HL-60 (cell line): ENCODE measurements around the gene MCF2L2.

ENCODE experiments used
- POLR2AphosphoS5 ChIP-seq: IDR thresholded peaks from 2 replicates; pipeline ENCODE4 v1.6.1; 2012; ENCODE audit warnings: low read depth
- REST ChIP-seq: IDR thresholded peaks from 2 replicates; pipeline ENCODE4 v1.6.1; 2012; ENCODE audit warnings: low read depth; ENCODE audit not compliant: insufficient replicate concordance
- TF ChIP-seq, protein P1 (sequence below): IDR thresholded peaks from one replicate; pipeline ENCODE4 v1.5.1; 2011; ENCODE audit warnings: low read length, control low read depth, inconsistent platforms; ENCODE audit not compliant: insufficient read depth

DNA sequence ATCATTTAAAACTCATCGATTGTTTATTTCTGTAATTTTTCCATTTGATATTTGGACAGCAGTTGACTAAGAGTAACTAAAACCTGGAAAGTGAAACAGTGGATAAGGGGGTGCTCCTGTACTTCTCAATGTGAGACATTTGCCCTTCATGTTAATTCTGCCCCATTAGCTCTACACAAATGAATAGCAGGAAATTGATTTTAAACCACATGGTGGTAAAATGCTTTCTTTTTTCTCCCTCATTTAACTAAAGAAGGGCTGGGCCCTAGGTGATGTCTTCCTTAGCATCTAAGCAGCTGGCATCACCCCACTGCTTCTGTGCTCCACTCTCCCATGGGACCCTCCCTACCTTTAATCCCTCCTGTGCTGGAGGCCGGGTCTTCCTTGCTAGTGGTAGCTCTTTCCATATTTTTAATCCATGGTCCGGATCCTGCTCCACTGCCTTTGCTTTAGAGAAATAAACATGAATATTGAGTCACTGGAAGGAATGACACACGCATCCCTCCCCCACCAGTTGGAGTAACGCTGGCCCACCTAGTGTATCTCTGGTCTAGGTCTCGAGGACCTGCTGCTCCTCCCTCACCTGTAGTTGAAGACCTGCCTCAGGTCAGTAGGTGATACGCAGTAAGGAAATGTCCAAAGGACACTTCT, 235.6 kb downstream of the MCF2L2 start:
- TF ChIP-seq, protein P1, sequence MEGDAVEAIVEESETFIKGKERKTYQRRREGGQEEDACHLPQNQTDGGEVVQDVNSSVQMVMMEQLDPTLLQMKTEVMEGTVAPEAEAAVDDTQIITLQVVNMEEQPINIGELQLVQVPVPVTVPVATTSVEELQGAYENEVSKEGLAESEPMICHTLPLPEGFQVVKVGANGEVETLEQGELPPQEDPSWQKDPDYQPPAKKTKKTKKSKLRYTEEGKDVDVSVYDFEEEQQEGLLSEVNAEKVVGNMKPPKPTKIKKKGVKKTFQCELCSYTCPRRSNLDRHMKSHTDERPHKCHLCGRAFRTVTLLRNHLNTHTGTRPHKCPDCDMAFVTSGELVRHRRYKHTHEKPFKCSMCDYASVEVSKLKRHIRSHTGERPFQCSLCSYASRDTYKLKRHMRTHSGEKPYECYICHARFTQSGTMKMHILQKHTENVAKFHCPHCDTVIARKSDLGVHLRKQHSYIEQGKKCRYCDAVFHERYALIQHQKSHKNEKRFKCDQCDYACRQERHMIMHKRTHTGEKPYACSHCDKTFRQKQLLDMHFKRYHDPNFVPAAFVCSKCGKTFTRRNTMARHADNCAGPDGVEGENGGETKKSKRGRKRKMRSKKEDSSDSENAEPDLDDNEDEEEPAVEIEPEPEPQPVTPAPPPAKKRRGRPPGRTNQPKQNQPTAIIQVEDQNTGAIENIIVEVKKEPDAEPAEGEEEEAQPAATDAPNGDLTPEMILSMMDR = no peak
- no peak for TF ChIP-seq POLR2AphosphoS5
- no peak for TF ChIP-seq REST
